HUES48 (cell line): ENCODE data around the gene RAB5B.
"Not testable (repeated sequence)": the region's sequence is repeated elsewhere in the genome, so short reads cannot be mapped to it uniquely, and the experiment has no call there.

Experiments used
- H3K27ac ChIP-seq: one replicate; pipeline ENCODE4 v1.7.0; 2013; ENCODE audit warnings: low read depth, low read length, inconsistent platforms
- H3K27me3 ChIP-seq: 2 replicates; pipeline ENCODE4 v1.6.1; 2013; ENCODE audit warnings: mild to moderate bottlenecking, low read length; ENCODE audit not compliant: control insufficient read depth, insufficient read depth
- H3K36me3 ChIP-seq: 2 replicates; pipeline ENCODE4 v1.6.1; 2013; ENCODE audit warnings: low read length; ENCODE audit not compliant: control insufficient read depth, insufficient read depth
- H3K4me1 ChIP-seq: 2 replicates; pipeline ENCODE4 v1.6.1; 2013; ENCODE audit warnings: mild to moderate bottlenecking, low read length; ENCODE audit not compliant: control insufficient read depth, insufficient read depth
- H3K4me3 ChIP-seq: 2 replicates; pipeline ENCODE4 v1.5.1; 2013; ENCODE audit warnings: mild to moderate bottlenecking, low read depth, low read length
- H3K9ac ChIP-seq: 2 replicates; pipeline ENCODE4 v1.6.1; 2013; ENCODE audit warnings: mild to moderate bottlenecking, low read depth, low read length, moderate library complexity
- H3K9me3 ChIP-seq: 2 replicates; pipeline ENCODE4 v1.6.1; 2013; ENCODE audit warnings: low read length; ENCODE audit not compliant: control insufficient read depth, insufficient read depth

Gene RAB5B

GRCh38 chr12:55985341-55985740 lies 11.5 kb downstream of the RAB5B start:
- H3K9ac ChIP-seq: no peak overlapping the region
- no peak overlapping the region for H3K27ac ChIP-seq
- H3K9me3 ChIP-seq: no peaks in the 10 kb centered on the region
- no peaks in the 10 kb centered on the region for H3K4me1 ChIP-seq
- peaks cover 63% of the 10 kb centered on the region for H3K36me3 ChIP-seq
- no peak overlapping the region for H3K4me3 ChIP-seq
- no peaks in the 10 kb centered on the region for H3K27me3 ChIP-seq

- not testable (repeated sequence) for H3K9ac ChIP-seq, H3K4me1 ChIP-seq, H3K27me3 ChIP-seq, H3K9me3 ChIP-seq, H3K4me3 ChIP-seq, H3K27ac ChIP-seq
- H3K36me3 ChIP-seq: peaks cover 65% of the 10 kb centered on the region
Measured at GRCh38 chr12:55985976-55986375, 12.1 kb downstream of the RAB5B start.

GRCh38 chr12:55991110-55991509 lies 17.2 kb downstream of the RAB5B start:
- H3K36me3 ChIP-seq: peaks cover 78% of the 10 kb centered on the region
- H3K9me3 ChIP-seq: no peaks in the 10 kb centered on the region
- H3K27ac ChIP-seq: no peak overlapping the region
- no peak overlapping the region for H3K4me3 ChIP-seq
- no peaks in the 10 kb centered on the region for H3K4me1 ChIP-seq
- H3K27me3 ChIP-seq: no peaks in the 10 kb centered on the region
- no peak overlapping the region for H3K9ac ChIP-seq

- Histone ChIP-seq H3K9ac (no peak overlapping the region), H3K27me3 (no peaks in the 10 kb centered on the region), H3K36me3 (peaks cover 63% of the 10 kb centered on the region), H3K9me3 (no peaks in the 10 kb centered on the region), H3K27ac (no peak overlapping the region), H3K4me1 (no peaks in the 10 kb centered on the region), H3K4me3 (no peak overlapping the region)
Measured at GRCh38 chr12:55993230-55993853, 19.5 kb downstream of the RAB5B start.

GRCh38 chr12:55995366-55995765 lies 21.5 kb downstream of the RAB5B start:
- Histone ChIP-seq H3K9ac (no peak overlapping the region), H3K4me3 (no peak overlapping the region), H3K4me1 (no peaks in the 10 kb centered on the region), H3K27me3 (no peaks in the 10 kb centered on the region), H3K36me3 (peaks cover 50% of the 10 kb centered on the region), H3K9me3 (no peaks in the 10 kb centered on the region), H3K27ac (no peak overlapping the region)

GRCh38 chr12:55996201-55996714 lies 22.4 kb downstream of the RAB5B start:
- no peaks in the 10 kb centered on the region for H3K9me3 ChIP-seq
- peak overlapping the region; percentile 85 for H3K4me3 ChIP-seq
- H3K36me3 ChIP-seq: peaks cover 41% of the 10 kb centered on the region
- H3K9ac ChIP-seq: no peak overlapping the region
- peak overlapping the region; percentile 63 for H3K27ac ChIP-seq
- H3K4me1 ChIP-seq: no peaks in the 10 kb centered on the region
- H3K27me3 ChIP-seq: no peaks in the 10 kb centered on the region

- no peaks in the 10 kb centered on the region for H3K27me3 ChIP-seq
- no peaks in the 10 kb centered on the region for H3K9me3 ChIP-seq
- H3K36me3 ChIP-seq: peaks cover 36% of the 10 kb centered on the region
- H3K4me3 ChIP-seq: peak within 1 kb of the TSS; percentile 85
- H3K4me1 ChIP-seq: no peaks in the 10 kb centered on the region
- peak within 1 kb of the TSS; percentile 66 for H3K9ac ChIP-seq
- H3K27ac ChIP-seq: peak within 1 kb of the TSS; percentile 63
Measured at GRCh38 chr12:55996715-55997534, 23.0 kb downstream of the RAB5B start, which contains the start of gene SUOX. TSS of gene SUOX (plus strand) at chr12:55997276. CDS start at chr12:56002222, 4,946 bp downstream.

GRCh38 chr12:55997535-55997859 lies 23.6 kb downstream of the RAB5B start:
- H3K9ac ChIP-seq: peak overlapping the region; percentile 66
- H3K9me3 ChIP-seq: no peaks in the 10 kb centered on the region
- no peaks in the 10 kb centered on the region for H3K27me3 ChIP-seq
- H3K4me3 ChIP-seq: peak overlapping the region; percentile 85
- peaks cover 36% of the 10 kb centered on the region for H3K36me3 ChIP-seq
- H3K27ac ChIP-seq: peak overlapping the region; percentile 38
- H3K4me1 ChIP-seq: no peaks in the 10 kb centered on the region

GRCh38 chr12:55999522-55999921 lies 25.6 kb downstream of the RAB5B start:
- not testable (repeated sequence) for H3K9ac ChIP-seq, H3K4me3 ChIP-seq, H3K4me1 ChIP-seq, H3K27me3 ChIP-seq, H3K27ac ChIP-seq, H3K9me3 ChIP-seq
- peaks cover 33% of the 10 kb centered on the region for H3K36me3 ChIP-seq

GRCh38 chr12:55999999-56000540 lies 26.2 kb downstream of the RAB5B start:
- H3K9me3 ChIP-seq, H3K4me1 ChIP-seq, H3K9ac ChIP-seq, H3K4me3 ChIP-seq, H3K27ac ChIP-seq, H3K27me3 ChIP-seq: not testable (repeated sequence)
- H3K36me3 ChIP-seq: peaks cover 33% of the 10 kb centered on the region

- no peaks in the 10 kb centered on the region for H3K4me1 ChIP-seq
- H3K9ac ChIP-seq: no peak overlapping the region
- H3K9me3 ChIP-seq: no peaks in the 10 kb centered on the region
- no peak overlapping the region for H3K4me3 ChIP-seq
- H3K27me3 ChIP-seq: no peaks in the 10 kb centered on the region
- no peak overlapping the region for H3K27ac ChIP-seq
- peaks cover 30% of the 10 kb centered on the region for H3K36me3 ChIP-seq
Measured at GRCh38 chr12:56001487-56002100, 27.7 kb downstream of the RAB5B start.
